ENCODE results near the gene PDE6C.

Gene PDE6C

DNA sequence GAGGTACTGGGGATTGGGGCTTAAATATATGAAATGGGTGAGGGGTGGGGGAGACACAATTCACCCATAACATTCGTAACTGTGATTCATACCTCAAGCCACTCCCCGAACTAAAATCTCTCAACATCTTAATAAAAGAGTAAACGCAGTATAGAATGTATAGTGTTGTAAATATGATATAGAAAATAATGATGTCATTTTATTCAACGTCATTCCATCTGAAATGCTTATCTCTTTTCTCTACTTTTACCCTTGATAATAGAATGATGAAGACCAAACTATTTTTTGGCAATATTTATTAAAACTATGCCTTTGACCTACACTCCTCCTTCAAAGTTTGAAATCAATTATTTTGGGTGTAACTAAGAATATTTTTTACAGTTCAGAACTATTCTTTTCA lies 53.7 kb downstream of the PDE6C start:
- no peak for DNase-seq
- Histone ChIP-seq H3K27ac (ENCODE audit: insufficient read depth in 1 of 2, low read depth in 1 of 2, low read length in 2 of 2, poor library complexity in 1 of 2, severe bottlenecking in 2 of 2) (no peak overlapping the region), H3K4me1 (ENCODE audit: control extremely low read depth in 1 of 4, control insufficient read depth in 4 of 4, insufficient read depth in 4 of 4, low read length in 3 of 4) (no peaks in the 10 kb centered on the region), H3K4me3 (ENCODE audit: control insufficient read depth in 1 of 7, extremely low read depth in 1 of 7, insufficient read depth in 4 of 7, low read depth in 2 of 7, low read length in 6 of 7) (no peak overlapping the region), H3K36me3 (ENCODE audit: control insufficient read depth in 4 of 4, insufficient read depth in 4 of 4, low read length in 3 of 4) (peaks cover 9 to 43% (median 13%) of the 10 kb centered on the region in 4 experiments), H3K9me3 (ENCODE audit: control extremely low read depth in 1 of 5, control insufficient read depth in 4 of 5, insufficient read depth in 2 of 5, low read depth in 1 of 5, low read length in 4 of 5) (no peaks in the 10 kb centered on the region), H3K27me3 (replicated peaks in 2 of 5; ENCODE audit: control insufficient read depth in 4 of 5, insufficient read depth in 5 of 5, low read length in 4 of 5) (no peaks in the 10 kb centered on the region)
- ChIA-PET CTCF (no interaction called here), POLR2A (no interaction called here)
- no CpG with 5 or more reads among the region's 4 CpGs for WGBS (ENCODE audit: insufficient coverage)

DNA sequence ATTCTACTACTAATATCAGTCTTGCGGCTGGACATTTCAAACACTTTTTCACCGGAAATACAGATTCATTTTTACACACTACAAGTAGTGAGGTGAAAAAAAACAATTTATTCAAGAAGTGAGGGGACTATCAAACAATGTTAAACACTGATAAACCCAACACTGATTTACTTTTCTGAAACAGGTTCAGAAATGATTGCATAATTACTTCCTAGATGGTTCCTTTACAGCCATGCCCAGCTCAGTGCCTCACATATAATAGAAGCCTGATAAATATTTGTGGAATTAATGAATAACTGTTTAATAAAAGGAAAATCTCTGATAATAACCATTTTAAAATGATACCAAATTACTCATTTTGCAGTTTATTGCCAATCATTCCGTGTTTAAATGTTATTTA lies 55.5 kb downstream of the PDE6C start:
- ChIA-PET POLR2A (no interaction called here), CTCF (interaction anchor here (1.2 to 1.6 kb wide), 2 partner anchors 12 to 15 kb away, joined by 5 to 6 read pairs; no protein-coding TSS in a partner anchor)
- Histone ChIP-seq H3K4me3 (ENCODE audit: control insufficient read depth in 1 of 7, extremely low read depth in 1 of 7, insufficient read depth in 4 of 7, low read depth in 2 of 7, low read length in 6 of 7) (no peak overlapping the region), H3K9me3 (ENCODE audit: control extremely low read depth in 1 of 5, control insufficient read depth in 4 of 5, insufficient read depth in 2 of 5, low read depth in 1 of 5, low read length in 4 of 5) (no peaks in the 10 kb centered on the region), H3K36me3 (ENCODE audit: control insufficient read depth in 4 of 4, insufficient read depth in 4 of 4, low read length in 3 of 4) (peaks cover 9 to 44% (median 15%) of the 10 kb centered on the region in 4 experiments), H3K27ac (ENCODE audit: insufficient read depth in 1 of 2, low read depth in 1 of 2, low read length in 2 of 2, poor library complexity in 1 of 2, severe bottlenecking in 2 of 2) (no peak overlapping the region), H3K27me3 (replicated peaks in 2 of 5; ENCODE audit: control insufficient read depth in 4 of 5, insufficient read depth in 5 of 5, low read length in 4 of 5) (no peaks in the 10 kb centered on the region), H3K4me1 (ENCODE audit: control extremely low read depth in 1 of 4, control insufficient read depth in 4 of 4, insufficient read depth in 4 of 4, low read length in 3 of 4) (no peaks in the 10 kb centered on the region)
- DNase-seq: no peak
- WGBS (ENCODE audit: insufficient coverage): no CpG with 5 or more reads among the region's 3 CpGs

GRCh38 chr10:93670372-93670771 lies 58.0 kb downstream of the PDE6C start:
- Histone ChIP-seq H3K36me3 (ENCODE audit: control insufficient read depth in 4 of 4, insufficient read depth in 4 of 4, low read length in 3 of 4) (peaks cover 12 to 62% (median 18%) of the 10 kb centered on the region in 4 experiments), H3K27ac (ENCODE audit: insufficient read depth in 1 of 2, low read depth in 1 of 2, low read length in 2 of 2, poor library complexity in 1 of 2, severe bottlenecking in 2 of 2) (no peak overlapping the region), H3K9me3 (ENCODE audit: control extremely low read depth in 1 of 5, control insufficient read depth in 4 of 5, insufficient read depth in 2 of 5, low read depth in 1 of 5, low read length in 4 of 5) (no peaks in the 10 kb centered on the region), H3K4me3 (ENCODE audit: control insufficient read depth in 1 of 7, extremely low read depth in 1 of 7, insufficient read depth in 4 of 7, low read depth in 2 of 7, low read length in 6 of 7) (no peak overlapping the region), H3K4me1 (ENCODE audit: control extremely low read depth in 1 of 4, control insufficient read depth in 4 of 4, insufficient read depth in 4 of 4, low read length in 3 of 4) (no peaks in the 10 kb centered on the region), H3K27me3 (replicated peaks in 2 of 5; ENCODE audit: control insufficient read depth in 4 of 5, insufficient read depth in 5 of 5, low read length in 4 of 5) (no peaks in the 10 kb centered on the region)
- ChIA-PET POLR2A (no interaction called here), CTCF (interaction anchor here (0.7 to 2.0 kb wide), 4 partner anchors 10 to 152 kb away, joined by 3 to 8 read pairs (median 5); no protein-coding TSS in a partner anchor)
- DNase-seq: no peak

DNA sequence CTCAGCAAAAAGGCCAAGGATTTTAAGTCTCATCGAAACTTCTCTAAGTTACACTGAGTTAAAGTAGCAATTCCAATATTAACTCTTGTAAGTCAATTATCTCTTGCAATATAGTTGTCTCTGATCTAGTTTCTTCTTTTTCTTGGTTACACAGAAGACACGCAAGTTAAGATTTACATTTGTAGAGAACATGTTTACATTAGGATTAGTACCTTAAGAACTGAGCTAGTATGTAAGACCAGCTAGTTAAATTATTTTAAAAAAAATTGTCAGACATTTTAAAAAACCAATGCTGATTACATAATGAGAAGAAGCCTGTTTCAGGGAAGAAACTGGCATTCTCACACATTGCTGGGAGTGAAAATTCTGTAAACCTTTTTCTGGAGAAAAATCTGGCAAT lies 58.7 kb downstream of the PDE6C start:
- Histone ChIP-seq H3K4me3 (ENCODE audit: control insufficient read depth in 1 of 7, extremely low read depth in 1 of 7, insufficient read depth in 4 of 7, low read depth in 2 of 7, low read length in 6 of 7) (no peak overlapping the region), H3K27ac (ENCODE audit: insufficient read depth in 1 of 2, low read depth in 1 of 2, low read length in 2 of 2, poor library complexity in 1 of 2, severe bottlenecking in 2 of 2) (no peak overlapping the region), H3K4me1 (ENCODE audit: control extremely low read depth in 1 of 4, control insufficient read depth in 4 of 4, insufficient read depth in 4 of 4, low read length in 3 of 4) (no peaks in the 10 kb centered on the region), H3K36me3 (ENCODE audit: control insufficient read depth in 4 of 4, insufficient read depth in 4 of 4, low read length in 3 of 4) (peaks cover 12 to 57% (median 17%) of the 10 kb centered on the region in 4 experiments), H3K9me3 (ENCODE audit: control extremely low read depth in 1 of 5, control insufficient read depth in 4 of 5, insufficient read depth in 2 of 5, low read depth in 1 of 5, low read length in 4 of 5) (no peaks in the 10 kb centered on the region), H3K27me3 (replicated peaks in 2 of 5; ENCODE audit: control insufficient read depth in 4 of 5, insufficient read depth in 5 of 5, low read length in 4 of 5) (no peaks in the 10 kb centered on the region)
- CTCF ChIA-PET: interaction anchor here (0.7 to 2.0 kb wide), 4 partner anchors 9 to 152 kb away, joined by 3 to 8 read pairs (median 5); no protein-coding TSS in a partner anchor
- no CpG with 5 or more reads among the region's 2 CpGs for WGBS (ENCODE audit: insufficient coverage)
- POLR2A ChIA-PET: no interaction called here
- DNase-seq: no peak

- H3K4me3 ChIP-seq (ENCODE audit: control insufficient read depth in 1 of 7, extremely low read depth in 1 of 7, insufficient read depth in 4 of 7, low read depth in 2 of 7, low read length in 6 of 7): no peak overlapping the region
- DNase-seq: no peak
- peaks cover 12 to 55% (median 17%) of the 10 kb centered on the region in 4 experiments for H3K36me3 ChIP-seq (ENCODE audit: control insufficient read depth in 4 of 4, insufficient read depth in 4 of 4, low read length in 3 of 4)
- CTCF ChIA-PET: interaction anchor here (2.0 kb wide), 1 partner anchor 8 kb away, joined by 8 read pairs; no protein-coding TSS in a partner anchor
- H3K27ac ChIP-seq (ENCODE audit: insufficient read depth in 1 of 2, low read depth in 1 of 2, low read length in 2 of 2, poor library complexity in 1 of 2, severe bottlenecking in 2 of 2): no peak overlapping the region
- no peaks in the 10 kb centered on the region for H3K4me1 ChIP-seq (ENCODE audit: control extremely low read depth in 1 of 4, control insufficient read depth in 4 of 4, insufficient read depth in 4 of 4, low read length in 3 of 4)
- no peaks in the 10 kb centered on the region for H3K27me3 ChIP-seq (replicated peaks in 2 of 5; ENCODE audit: control insufficient read depth in 4 of 5, insufficient read depth in 5 of 5, low read length in 4 of 5)
- POLR2A ChIA-PET: interaction anchor here (0.6 kb wide), 1 partner anchor 60 kb away, joined by 3 read pairs; no protein-coding TSS in a partner anchor
- 100% methylated on average over 1 of the region's 2 CpGs for WGBS (ENCODE audit: insufficient coverage)
- H3K9me3 ChIP-seq (ENCODE audit: control extremely low read depth in 1 of 5, control insufficient read depth in 4 of 5, insufficient read depth in 2 of 5, low read depth in 1 of 5, low read length in 4 of 5): no peaks in the 10 kb centered on the region
Observed at GRCh38 chr10:93672022-93672678, 59.8 kb downstream of the PDE6C start.

DNA sequence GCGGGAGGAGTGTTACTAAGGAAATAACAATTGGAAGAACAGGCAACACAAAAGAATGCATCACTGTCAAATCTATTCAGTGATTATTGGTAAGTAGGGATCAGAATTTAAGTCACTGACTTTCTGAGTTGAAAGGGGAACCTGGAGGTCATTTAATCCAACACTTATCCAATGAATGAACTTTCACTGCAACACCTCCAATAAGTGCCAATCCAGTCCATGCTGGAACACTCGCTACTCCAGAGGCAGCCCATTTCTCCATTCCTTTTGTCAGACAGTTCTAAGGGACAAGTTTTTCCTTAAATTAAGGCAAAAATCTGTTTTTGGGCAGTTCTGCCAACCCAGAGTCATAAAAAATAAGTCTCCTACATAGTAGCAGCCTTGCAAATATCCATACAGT lies 60.6 kb downstream of the PDE6C start:
- CTCF ChIA-PET: no interaction called here
- Histone ChIP-seq H3K9me3 (ENCODE audit: control extremely low read depth in 1 of 5, control insufficient read depth in 4 of 5, insufficient read depth in 2 of 5, low read depth in 1 of 5, low read length in 4 of 5) (no peaks in the 10 kb centered on the region), H3K36me3 (ENCODE audit: control insufficient read depth in 4 of 4, insufficient read depth in 4 of 4, low read length in 3 of 4) (peaks cover 13 to 57% (median 17%) of the 10 kb centered on the region in 4 experiments), H3K27ac (ENCODE audit: insufficient read depth in 1 of 2, low read depth in 1 of 2, low read length in 2 of 2, poor library complexity in 1 of 2, severe bottlenecking in 2 of 2) (no peak overlapping the region), H3K27me3 (replicated peaks in 2 of 5; ENCODE audit: control insufficient read depth in 4 of 5, insufficient read depth in 5 of 5, low read length in 4 of 5) (no peaks in the 10 kb centered on the region), H3K4me3 (ENCODE audit: control insufficient read depth in 1 of 7, extremely low read depth in 1 of 7, insufficient read depth in 4 of 7, low read depth in 2 of 7, low read length in 6 of 7) (no peak overlapping the region), H3K4me1 (ENCODE audit: control extremely low read depth in 1 of 4, control insufficient read depth in 4 of 4, insufficient read depth in 4 of 4, low read length in 3 of 4) (no peaks in the 10 kb centered on the region)
- no peak for DNase-seq
- 100% methylated on average over 1 of the region's 2 CpGs for WGBS (ENCODE audit: insufficient coverage)
- POLR2A ChIA-PET: no interaction called here

GRCh38 chr10:93673791-93674190 lies 61.5 kb downstream of the PDE6C start:
- ChIA-PET CTCF (no interaction called here), POLR2A (no interaction called here)
- no CpG with 5 or more reads among the region's 2 CpGs for WGBS (ENCODE audit: insufficient coverage)
- Histone ChIP-seq H3K9me3 (ENCODE audit: control extremely low read depth in 1 of 5, control insufficient read depth in 4 of 5, insufficient read depth in 2 of 5, low read depth in 1 of 5, low read length in 4 of 5) (no peaks in the 10 kb centered on the region), H3K4me1 (ENCODE audit: control extremely low read depth in 1 of 4, control insufficient read depth in 4 of 4, insufficient read depth in 4 of 4, low read length in 3 of 4) (no peaks in the 10 kb centered on the region), H3K36me3 (ENCODE audit: control insufficient read depth in 4 of 4, insufficient read depth in 4 of 4, low read length in 3 of 4) (peaks cover 15 to 59% (median 18%) of the 10 kb centered on the region in 4 experiments), H3K4me3 (ENCODE audit: control insufficient read depth in 1 of 7, extremely low read depth in 1 of 7, insufficient read depth in 4 of 7, low read depth in 2 of 7, low read length in 6 of 7) (no peak overlapping the region), H3K27me3 (replicated peaks in 2 of 5; ENCODE audit: control insufficient read depth in 4 of 5, insufficient read depth in 5 of 5, low read length in 4 of 5) (no peaks in the 10 kb centered on the region), H3K27ac (ENCODE audit: insufficient read depth in 1 of 2, low read depth in 1 of 2, low read length in 2 of 2, poor library complexity in 1 of 2, severe bottlenecking in 2 of 2) (no peak overlapping the region)
- DNase-seq: no peak

All from common myeloid progenitor, CD34-positive (primary cell).